ENCODE results near the gene OR2T5. TPM values are rescaled to one million over a fixed set of nuclear protein-coding genes. Genes with fewer than 3 reads are reported as not detected.
"Not testable (repeated sequence)": the region's sequence is repeated elsewhere in the genome, so short reads cannot be mapped to it uniquely, and the experiment has no call there.

OR2T5 gene
- total RNA-seq (ENCODE audit: low replicate concordance) = not detected in 2 replicates

GRCh38 chr1:248488289-248488688 lies at the start of gene OR2T5:
OR2T5 (plus strand) TSS chr1:248488589; CDS start chr1:248488589, 0 bp downstream.
- H3K9me3 ChIP-seq (ENCODE audit: low read depth); H3K4me2 ChIP-seq; H3K27me3 Mint-ChIP-seq (ENCODE audit: insufficient read depth, low read depth): not testable (repeated sequence)

GRCh38 chr1:248438668-248439067 lies 49.7 kb upstream of the OR2T5 start:
- not testable (repeated sequence) for H3K9ac ChIP-seq; H3K27ac Mint-ChIP-seq; H3F3A ChIP-seq (ENCODE audit: low read depth); H3K27ac ChIP-seq; H2AFZ ChIP-seq (replicated peaks); H3K27me3 ChIP-seq; H3K4me1 ChIP-seq; H3K4me3 Mint-ChIP-seq; H3K79me2 ChIP-seq (ENCODE audit: low read depth); H3K9me3 Mint-ChIP-seq; DNase-seq (ENCODE audit: low spot score); H3K4me2 ChIP-seq; H3K36me3 Mint-ChIP-seq; H3K27me3 Mint-ChIP-seq (ENCODE audit: insufficient read depth, low read depth); H3K36me3 ChIP-seq; H4K20me1 ChIP-seq (ENCODE audit: low read depth); H3K4me1 Mint-ChIP-seq; H3K4me3 ChIP-seq
- H3K9me3 ChIP-seq (ENCODE audit: low read depth) = peaks cover 12% of the 10 kb centered on the region

More at GRCh38 chr1:248488289-248488688, at the start of gene OR2T5:
- not testable (repeated sequence) for H3K4me1 ChIP-seq; H3K4me3 ChIP-seq; H3K36me3 Mint-ChIP-seq; H3K27ac Mint-ChIP-seq; H4K20me1 ChIP-seq (ENCODE audit: low read depth); H3K4me3 Mint-ChIP-seq; H3K27me3 ChIP-seq; H3K36me3 ChIP-seq; H3K9ac ChIP-seq; H3K9me3 Mint-ChIP-seq; H3K27ac ChIP-seq; DNase-seq (ENCODE audit: low spot score); H3F3A ChIP-seq (ENCODE audit: low read depth); H3K4me1 Mint-ChIP-seq; H2AFZ ChIP-seq (replicated peaks); H3K79me2 ChIP-seq (ENCODE audit: low read depth)

GRCh38 chr1:248439283-248439682 lies 49.1 kb upstream of the OR2T5 start:
- not testable (repeated sequence) for H3K9ac ChIP-seq; H3K4me1 ChIP-seq; H3K27me3 ChIP-seq; H3K9me3 Mint-ChIP-seq; H3K79me2 ChIP-seq (ENCODE audit: low read depth); H3K4me1 Mint-ChIP-seq; H3K27ac ChIP-seq; H3F3A ChIP-seq (ENCODE audit: low read depth); H4K20me1 ChIP-seq (ENCODE audit: low read depth); DNase-seq (ENCODE audit: low spot score); H3K36me3 ChIP-seq; H3K4me3 Mint-ChIP-seq; H3K4me3 ChIP-seq; H3K27ac Mint-ChIP-seq; H3K36me3 Mint-ChIP-seq; H3K4me2 ChIP-seq; H2AFZ ChIP-seq (replicated peaks); H3K27me3 Mint-ChIP-seq (ENCODE audit: insufficient read depth, low read depth)
- H3K9me3 ChIP-seq (ENCODE audit: low read depth) = peaks cover 12% of the 10 kb centered on the region

- H3K9ac ChIP-seq; H3K27ac ChIP-seq; H3K4me3 Mint-ChIP-seq; H2AFZ ChIP-seq (replicated peaks); H3K79me2 ChIP-seq (ENCODE audit: low read depth); H3K27me3 Mint-ChIP-seq (ENCODE audit: insufficient read depth, low read depth); H3K4me1 Mint-ChIP-seq; H3F3A ChIP-seq (ENCODE audit: low read depth); H3K4me3 ChIP-seq; H3K36me3 Mint-ChIP-seq; H3K27ac Mint-ChIP-seq; H3K4me1 ChIP-seq; H3K4me2 ChIP-seq; H4K20me1 ChIP-seq (ENCODE audit: low read depth); H3K36me3 ChIP-seq; H3K27me3 ChIP-seq; DNase-seq (ENCODE audit: low spot score): not testable (repeated sequence)
- H3K9me3 Mint-ChIP-seq = peaks cover 13% of the 10 kb centered on the region
- peaks cover 19% of the 10 kb centered on the region for H3K9me3 ChIP-seq (ENCODE audit: low read depth)
Measured at GRCh38 chr1:248442500-248443277, 45.7 kb upstream of the OR2T5 start.

- H3K27ac Mint-ChIP-seq; H3K36me3 ChIP-seq; H2AFZ ChIP-seq (replicated peaks); H4K20me1 ChIP-seq (ENCODE audit: low read depth); H3K4me2 ChIP-seq; DNase-seq (ENCODE audit: low spot score); H3F3A ChIP-seq (ENCODE audit: low read depth); H3K4me3 ChIP-seq; H3K27ac ChIP-seq; H3K4me3 Mint-ChIP-seq; H3K9ac ChIP-seq; H3K27me3 Mint-ChIP-seq (ENCODE audit: insufficient read depth, low read depth); H3K79me2 ChIP-seq (ENCODE audit: low read depth); H3K4me1 Mint-ChIP-seq; H3K27me3 ChIP-seq; H3K36me3 Mint-ChIP-seq; H3K4me1 ChIP-seq: not testable (repeated sequence)
- peaks cover 13% of the 10 kb centered on the region for H3K9me3 ChIP-seq (ENCODE audit: low read depth)
- peaks cover 13% of the 10 kb centered on the region for H3K9me3 Mint-ChIP-seq
Measured at GRCh38 chr1:248444603-248445002, 43.8 kb upstream of the OR2T5 start.

- not testable (repeated sequence) for H3K27ac ChIP-seq; H3K4me3 Mint-ChIP-seq; H3K4me1 Mint-ChIP-seq; H4K20me1 ChIP-seq (ENCODE audit: low read depth); H3K9me3 ChIP-seq (ENCODE audit: low read depth); H3K27me3 ChIP-seq; H3K27me3 Mint-ChIP-seq (ENCODE audit: insufficient read depth, low read depth); H3K36me3 Mint-ChIP-seq; H3K9ac ChIP-seq; H3K4me3 ChIP-seq; H3K36me3 ChIP-seq; H3K4me1 ChIP-seq; H3K4me2 ChIP-seq; H3K79me2 ChIP-seq (ENCODE audit: low read depth); H3K27ac Mint-ChIP-seq; DNase-seq (ENCODE audit: low spot score); H2AFZ ChIP-seq (replicated peaks); H3F3A ChIP-seq (ENCODE audit: low read depth)
- H3K9me3 Mint-ChIP-seq = peaks cover 13% of the 10 kb centered on the region
Measured at GRCh38 chr1:248445399-248445798, 43.0 kb upstream of the OR2T5 start, which contains the start of gene OR2T2. OR2T2 (plus strand) TSS chr1:248445637; CDS start chr1:248452798, 7,161 bp downstream.

- not testable (repeated sequence) for H3K27ac Mint-ChIP-seq; H2AFZ ChIP-seq (replicated peaks); H3K36me3 Mint-ChIP-seq; H3K4me3 ChIP-seq; DNase-seq (ENCODE audit: low spot score); H3K9me3 ChIP-seq (ENCODE audit: low read depth); H3K9ac ChIP-seq; H3K36me3 ChIP-seq; H3K27me3 Mint-ChIP-seq (ENCODE audit: insufficient read depth, low read depth); H3K4me3 Mint-ChIP-seq; H3K4me1 ChIP-seq; H3K79me2 ChIP-seq (ENCODE audit: low read depth); H3K4me1 Mint-ChIP-seq; H4K20me1 ChIP-seq (ENCODE audit: low read depth); H3F3A ChIP-seq (ENCODE audit: low read depth); H3K4me2 ChIP-seq; H3K27ac ChIP-seq; H3K27me3 ChIP-seq
- H3K9me3 Mint-ChIP-seq = peaks cover 12% of the 10 kb centered on the region
Measured at GRCh38 chr1:248448409-248449074, 39.8 kb upstream of the OR2T5 start.

GRCh38 chr1:248449821-248450465 lies 38.4 kb upstream of the OR2T5 start:
- H3K4me1 Mint-ChIP-seq; H3K4me3 ChIP-seq; H3K9me3 ChIP-seq (ENCODE audit: low read depth); H3F3A ChIP-seq (ENCODE audit: low read depth); H3K79me2 ChIP-seq (ENCODE audit: low read depth); H3K27ac Mint-ChIP-seq; H3K27me3 ChIP-seq; H3K27ac ChIP-seq; DNase-seq (ENCODE audit: low spot score); H3K9ac ChIP-seq; H3K4me1 ChIP-seq; H3K4me3 Mint-ChIP-seq; H3K9me3 Mint-ChIP-seq; H3K36me3 Mint-ChIP-seq; H3K4me2 ChIP-seq; H4K20me1 ChIP-seq (ENCODE audit: low read depth); H2AFZ ChIP-seq (replicated peaks); H3K27me3 Mint-ChIP-seq (ENCODE audit: insufficient read depth, low read depth); H3K36me3 ChIP-seq: not testable (repeated sequence)
